Panc1 (cell line): ENCODE measurements around the gene CERKL. TPM values are rescaled to one million over a fixed set of nuclear protein-coding genes. Genes with fewer than 3 reads are reported as not detected.

Experiments
- ATAC-seq: fragments of 200-7000 bp; cut with Tn5 transposase; 2 replicates; pipeline ENCODE4 v1.9.1; 2020; ENCODE audit warnings: mild to moderate bottlenecking, moderate library complexity
- BruUV-seq: library from RNA; stranded (reverse); fragments of 400-500 nt; replicated peaks from 2 replicates; lab custom pipeline; 2021; lab: Mats Ljungman, UMichigan
- CTCF ChIA-PET: fragments of 300-600 bp; sonication (Branson Sonifier 250); formaldehyde crosslinking; loops from one replicate; lab custom pipeline; 2022; ENCODE audit warnings: antibody characterized with exemption; lab: Charles Lee
- POLR2A ChIA-PET: fragments of 300-600 bp; sonication (Branson Sonifier 250); formaldehyde crosslinking; loops from one replicate; lab custom pipeline; 2022; ENCODE audit warnings: antibody characterized with exemption; lab: Charles Lee
- DNase-seq: peaks from one replicate; pipeline ENCODE4 v3.0.0-alpha.2; 2010; ENCODE audit warnings: low read depth, low spot score
- H3K27ac ChIP-seq: 2 replicates; pipeline ENCODE4 v1.5.1; 2011; ENCODE audit warnings: mild to moderate bottlenecking, low read length, inconsistent platforms
- H3K27me3 ChIP-seq: fragments of 200-500 bp; sonication (Bioruptor generic); 2 replicates; pipeline ENCODE4 v1.6.0; 2014; ENCODE audit warnings: low read length, inconsistent platforms; ENCODE audit not compliant: control insufficient read depth, insufficient read depth
- H3K36me3 ChIP-seq: fragments of 200-500 bp; sonication (Bioruptor generic); 2 replicates; pipeline ENCODE4 v1.5.1; 2014; ENCODE audit warnings: inconsistent platforms, mild to moderate bottlenecking, low read length, moderate library complexity; ENCODE audit not compliant: control insufficient read depth, insufficient read depth
- H3K4me1 ChIP-seq: 2 replicates; pipeline ENCODE4 v1.5.1; 2011; ENCODE audit warnings: inconsistent platforms, mild to moderate bottlenecking, low read length, moderate library complexity; ENCODE audit not compliant: control insufficient read depth, insufficient read depth
- H3K4me3 ChIP-seq, 2 experiments: 2 replicates each; pipeline ENCODE4 v1.5.1; 2011 to 2012; ENCODE audit warnings: low read depth in 2 of 2, low read length in 2 of 2, mild to moderate bottlenecking in 2 of 2, inconsistent platforms in 1 of 2, moderate library complexity in 1 of 2
- H3K9me3 ChIP-seq: fragments of 200-500 bp; sonication (Bioruptor generic); 2 replicates; pipeline ENCODE4 v1.5.1; 2014; ENCODE audit warnings: low read depth, mild to moderate bottlenecking, inconsistent platforms, low read length, moderate library complexity; ENCODE audit not compliant: control insufficient read depth, insufficient read depth
- POLR2AphosphoS5 ChIP-seq: IDR thresholded peaks from 2 replicates; pipeline ENCODE4 v1.6.1; 2012; ENCODE audit warnings: mild to moderate bottlenecking, low read depth, low read length, moderate library complexity
- SIN3A ChIP-seq: IDR thresholded peaks from 2 replicates; pipeline ENCODE4 v1.6.1; 2012; ENCODE audit warnings: low read depth, mild to moderate bottlenecking, low read length, moderate library complexity, borderline replicate concordance; ENCODE audit not compliant: insufficient read depth
- TCF7L2 ChIP-seq: IDR thresholded peaks from 2 replicates; pipeline ENCODE4 v1.6.1; 2011; ENCODE audit warnings: mild to moderate bottlenecking, low read depth, low read length, inconsistent platforms
- in situ Hi-C: cut with HindIII; loops from 2 replicates; pipeline ENCODE4 v1.10.0; 2016; ENCODE audit warnings: low sequenced_read_pairs, low pct_unique_long_range_greater_than_20kb
- intact Hi-C: fragments of 100-400 bp; cut with micrococcal nuclease; formaldehyde crosslinking; loops from one replicate; pipeline ENCODE4 v1.10.0; 2022; ENCODE audit not compliant: unreplicated experiment
- total RNA-seq: library from RNA; stranded (reverse); gene quantifications from one replicate; pipeline ENCODE4 v1.2.1, GENCODE V29; 2021; ENCODE audit not compliant: unreplicated experiment
- TF ChIP-seq, protein P1 (sequence below): fragments of 450-650 bp; IDR thresholded peaks from 2 replicates; pipeline ENCODE4 v1.5.1; 2017; ENCODE audit warnings: mild to moderate bottlenecking
- TF ChIP-seq, protein P2 (sequence below), 2 experiments: IDR thresholded peaks; 2 replicates each; pipeline ENCODE4 v1.6.1; 2011 to 2012; ENCODE audit warnings: low read depth in 2 of 2, control low read depth in 1 of 2, low read length in 1 of 2, mild to moderate bottlenecking in 1 of 2, moderate library complexity in 1 of 2; ENCODE audit not compliant: insufficient read depth in 1 of 2

The CERKL gene
- total RNA-seq, 1 experiment from 2014 or later, result 0.87 TPM

- ChIA-PET POLR2A (no interaction called here), CTCF (no interaction called here)
- no peaks in the 10 kb centered on the region for H3K4me1 ChIP-seq
- no peaks in the 10 kb centered on the region for H3K36me3 ChIP-seq
- H3K4me3 ChIP-seq, result no peak overlapping the region
- peaks cover 10% of the 10 kb centered on the region; the same call in 1 of the 2 replicates for H3K9me3 ChIP-seq
- H3K27me3 ChIP-seq, result peaks cover 4% of the 10 kb centered on the region; the same call in 1 of the 2 replicates
- intact Hi-C loops, result no loop called here
- no peak for ATAC-seq
- H3K27ac ChIP-seq, result no peak overlapping the region
- no peak for DNase-seq
- TF ChIP-seq, protein P1, sequence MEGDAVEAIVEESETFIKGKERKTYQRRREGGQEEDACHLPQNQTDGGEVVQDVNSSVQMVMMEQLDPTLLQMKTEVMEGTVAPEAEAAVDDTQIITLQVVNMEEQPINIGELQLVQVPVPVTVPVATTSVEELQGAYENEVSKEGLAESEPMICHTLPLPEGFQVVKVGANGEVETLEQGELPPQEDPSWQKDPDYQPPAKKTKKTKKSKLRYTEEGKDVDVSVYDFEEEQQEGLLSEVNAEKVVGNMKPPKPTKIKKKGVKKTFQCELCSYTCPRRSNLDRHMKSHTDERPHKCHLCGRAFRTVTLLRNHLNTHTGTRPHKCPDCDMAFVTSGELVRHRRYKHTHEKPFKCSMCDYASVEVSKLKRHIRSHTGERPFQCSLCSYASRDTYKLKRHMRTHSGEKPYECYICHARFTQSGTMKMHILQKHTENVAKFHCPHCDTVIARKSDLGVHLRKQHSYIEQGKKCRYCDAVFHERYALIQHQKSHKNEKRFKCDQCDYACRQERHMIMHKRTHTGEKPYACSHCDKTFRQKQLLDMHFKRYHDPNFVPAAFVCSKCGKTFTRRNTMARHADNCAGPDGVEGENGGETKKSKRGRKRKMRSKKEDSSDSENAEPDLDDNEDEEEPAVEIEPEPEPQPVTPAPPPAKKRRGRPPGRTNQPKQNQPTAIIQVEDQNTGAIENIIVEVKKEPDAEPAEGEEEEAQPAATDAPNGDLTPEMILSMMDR, result no peak
- TF ChIP-seq POLR2AphosphoS5, result no peak
- TF ChIP-seq SIN3A, result no peak
- TF ChIP-seq, protein P2, sequence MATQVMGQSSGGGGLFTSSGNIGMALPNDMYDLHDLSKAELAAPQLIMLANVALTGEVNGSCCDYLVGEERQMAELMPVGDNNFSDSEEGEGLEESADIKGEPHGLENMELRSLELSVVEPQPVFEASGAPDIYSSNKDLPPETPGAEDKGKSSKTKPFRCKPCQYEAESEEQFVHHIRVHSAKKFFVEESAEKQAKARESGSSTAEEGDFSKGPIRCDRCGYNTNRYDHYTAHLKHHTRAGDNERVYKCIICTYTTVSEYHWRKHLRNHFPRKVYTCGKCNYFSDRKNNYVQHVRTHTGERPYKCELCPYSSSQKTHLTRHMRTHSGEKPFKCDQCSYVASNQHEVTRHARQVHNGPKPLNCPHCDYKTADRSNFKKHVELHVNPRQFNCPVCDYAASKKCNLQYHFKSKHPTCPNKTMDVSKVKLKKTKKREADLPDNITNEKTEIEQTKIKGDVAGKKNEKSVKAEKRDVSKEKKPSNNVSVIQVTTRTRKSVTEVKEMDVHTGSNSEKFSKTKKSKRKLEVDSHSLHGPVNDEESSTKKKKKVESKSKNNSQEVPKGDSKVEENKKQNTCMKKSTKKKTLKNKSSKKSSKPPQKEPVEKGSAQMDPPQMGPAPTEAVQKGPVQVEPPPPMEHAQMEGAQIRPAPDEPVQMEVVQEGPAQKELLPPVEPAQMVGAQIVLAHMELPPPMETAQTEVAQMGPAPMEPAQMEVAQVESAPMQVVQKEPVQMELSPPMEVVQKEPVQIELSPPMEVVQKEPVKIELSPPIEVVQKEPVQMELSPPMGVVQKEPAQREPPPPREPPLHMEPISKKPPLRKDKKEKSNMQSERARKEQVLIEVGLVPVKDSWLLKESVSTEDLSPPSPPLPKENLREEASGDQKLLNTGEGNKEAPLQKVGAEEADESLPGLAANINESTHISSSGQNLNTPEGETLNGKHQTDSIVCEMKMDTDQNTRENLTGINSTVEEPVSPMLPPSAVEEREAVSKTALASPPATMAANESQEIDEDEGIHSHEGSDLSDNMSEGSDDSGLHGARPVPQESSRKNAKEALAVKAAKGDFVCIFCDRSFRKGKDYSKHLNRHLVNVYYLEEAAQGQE (IDR thresholded peaks at IDR 0.05; ENCODE audit: insufficient read depth in 1 of 2, low read depth in 2 of 2, low read length in 1 of 2), result no peak
- TF ChIP-seq TCF7L2, result no peak
- no TSS peak for BruUV-seq
- in situ Hi-C loops, result no loop called here
Measured at GRCh38 chr2:181667234-181667633, 10.3 kb upstream of the CERKL start.

DNA sequence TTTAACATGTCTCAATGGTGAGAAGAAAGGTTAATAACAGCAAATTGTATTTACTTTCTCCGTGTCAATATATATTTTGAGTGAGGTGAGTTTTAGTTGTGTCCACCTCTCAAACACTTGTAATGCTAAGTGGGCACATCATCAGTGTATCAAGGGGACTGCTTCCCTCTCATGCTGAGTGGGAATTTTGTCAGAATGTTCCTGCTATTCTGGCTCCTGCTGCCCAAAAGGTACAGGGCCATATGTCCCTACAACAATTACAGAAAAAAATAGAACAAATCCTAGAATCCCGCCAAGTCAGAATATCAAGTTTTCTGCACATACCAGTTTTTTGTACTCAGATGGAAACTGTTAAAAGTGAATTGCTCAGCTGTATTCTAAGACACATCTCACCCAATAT, 5.4 kb upstream of the CERKL start:
- H3K27ac ChIP-seq, result no peak overlapping the region
- no peaks in the 10 kb centered on the region for H3K36me3 ChIP-seq
- 0 out of 2 replicates have a peak, but pooled peaks cover 1% of the 10 kb centered on the region for H3K27me3 ChIP-seq
- ATAC-seq, result no peak
- intact Hi-C loops, result no loop called here
- no TSS peak for BruUV-seq
- H3K4me1 ChIP-seq, result no peaks in the 10 kb centered on the region; the same call in 1 of the 2 replicates
- peaks cover 10% of the 10 kb centered on the region; the same call in 1 of the 2 replicates for H3K9me3 ChIP-seq
- in situ Hi-C loops, result no loop called here
- ChIA-PET CTCF (no interaction called here), POLR2A (no interaction called here)
- no peak overlapping the region for H3K4me3 ChIP-seq
- TF ChIP-seq, protein P1, result no peak
- TF ChIP-seq TCF7L2 (no peak), SIN3A (no peak), POLR2AphosphoS5 (no peak)
- TF ChIP-seq, protein P2 (IDR thresholded peaks at IDR 0.05; ENCODE audit: insufficient read depth in 1 of 2, low read depth in 2 of 2, low read length in 1 of 2), result no peak
- no peak for DNase-seq
